ENCODE measurements around the gene NFKBIE.
"Not testable (repeated sequence)": the region's sequence is repeated elsewhere in the genome, so short reads cannot be mapped to it uniquely, and the experiment has no call there.

The NFKBIE gene

GRCh38 chr6:44237813-44238433 lies 27.4 kb downstream of the NFKBIE start:
- H3K27me3 ChIP-seq (ENCODE audit: control insufficient read depth in 1 of 2, insufficient read depth in 2 of 2, low read length in 2 of 2), result no peaks in the 10 kb centered on the region
- peak overlapping the region; percentile 97 for H3K27ac ChIP-seq (ENCODE audit: low read length)
- H3K9me3 ChIP-seq (ENCODE audit: control insufficient read depth in 2 of 2, low read length in 2 of 2), result no peaks in the 10 kb centered on the region
- H3K9ac ChIP-seq (ENCODE audit: low read length in 2 of 2), result peak overlapping the region; percentile 80 to 85
- H3K4me1 ChIP-seq (ENCODE audit: control insufficient read depth, insufficient read depth, low read length), result peaks cover 50% of the 10 kb centered on the region
- H3K36me3 ChIP-seq (ENCODE audit: control insufficient read depth in 2 of 2, insufficient read depth in 2 of 2, low read length in 2 of 2), result peaks cover under 1 to 8% of the 10 kb centered on the region in 2 donors
- H3K4me3 ChIP-seq (ENCODE audit: low read length in 2 of 2), result peak overlapping the region; percentile 79 to 84

DNA sequence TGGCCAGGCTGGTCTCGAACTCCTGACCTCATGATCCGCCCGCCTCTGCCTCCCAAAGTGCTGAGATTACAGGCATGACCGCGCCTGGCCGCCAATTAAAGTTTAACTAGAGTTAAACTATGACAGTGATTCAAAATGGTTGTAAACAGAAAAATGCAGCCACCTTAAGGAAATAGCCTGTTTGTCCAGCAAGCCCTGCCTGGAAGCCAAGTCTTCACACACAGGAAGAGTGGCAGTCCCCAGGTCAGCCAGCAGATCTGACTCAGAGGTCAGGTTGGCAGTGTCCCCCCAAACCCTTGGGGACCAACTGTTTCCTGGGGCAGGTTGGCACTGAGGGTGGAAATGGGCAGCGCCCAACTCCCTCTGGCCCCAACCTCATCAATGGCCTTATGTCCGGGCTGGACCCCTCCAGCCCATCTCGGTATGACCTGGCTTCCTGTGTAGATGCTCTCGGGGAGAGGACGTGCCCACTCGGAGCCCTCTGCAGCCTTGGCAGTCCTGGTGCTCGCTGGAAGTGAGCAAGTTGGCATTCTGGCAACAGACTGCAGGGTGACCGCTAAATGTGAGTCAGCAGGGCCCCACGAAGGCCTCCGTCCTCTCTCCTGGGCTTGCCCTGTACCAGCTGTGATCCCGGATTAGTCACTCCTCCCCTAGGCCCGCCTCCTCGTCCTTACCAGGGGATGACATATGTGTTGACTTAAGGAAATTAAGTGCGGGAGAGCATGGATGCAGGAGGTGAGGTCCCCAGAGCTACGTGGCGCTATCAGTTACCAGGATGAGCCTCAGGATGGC lies 28.1 kb downstream of the NFKBIE start:
- peak overlapping the region; percentile 80 to 85 for H3K9ac ChIP-seq (ENCODE audit: low read length in 2 of 2)
- peaks cover 57% of the 10 kb centered on the region for H3K4me1 ChIP-seq (ENCODE audit: control insufficient read depth, insufficient read depth, low read length)
- H3K27ac ChIP-seq (ENCODE audit: low read length), result peak overlapping the region; percentile 97
- peaks cover 7 to 13% of the 10 kb centered on the region in 2 donors for H3K36me3 ChIP-seq (ENCODE audit: control insufficient read depth in 2 of 2, insufficient read depth in 2 of 2, low read length in 2 of 2)
- peak overlapping the region; percentile 79 to 84 for H3K4me3 ChIP-seq (ENCODE audit: low read length in 2 of 2)
- no peaks in the 10 kb centered on the region for H3K27me3 ChIP-seq (ENCODE audit: control insufficient read depth in 1 of 2, insufficient read depth in 2 of 2, low read length in 2 of 2)
- H3K9me3 ChIP-seq (ENCODE audit: control insufficient read depth in 2 of 2, low read length in 2 of 2), result no peaks in the 10 kb centered on the region

GRCh38 chr6:44235891-44236516 lies 29.3 kb downstream of the NFKBIE start:
- Histone ChIP-seq H3K4me3 (ENCODE audit: low read length in 2 of 2) (no peak overlapping the region), H3K9ac (ENCODE audit: low read length in 2 of 2) (peak overlapping the region in 1 of 2 donors; percentile 42), H3K27me3 (ENCODE audit: control insufficient read depth in 1 of 2, insufficient read depth in 2 of 2, low read length in 2 of 2) (no peaks in the 10 kb centered on the region), H3K9me3 (ENCODE audit: control insufficient read depth in 2 of 2, low read length in 2 of 2) (no peaks in the 10 kb centered on the region), H3K4me1 (ENCODE audit: control insufficient read depth, insufficient read depth, low read length) (peaks cover 69% of the 10 kb centered on the region), H3K27ac (ENCODE audit: low read length) (peak overlapping the region; percentile 97), H3K36me3 (ENCODE audit: control insufficient read depth in 2 of 2, insufficient read depth in 2 of 2, low read length in 2 of 2) (peaks cover 12 to 22% of the 10 kb centered on the region in 2 donors)

DNA sequence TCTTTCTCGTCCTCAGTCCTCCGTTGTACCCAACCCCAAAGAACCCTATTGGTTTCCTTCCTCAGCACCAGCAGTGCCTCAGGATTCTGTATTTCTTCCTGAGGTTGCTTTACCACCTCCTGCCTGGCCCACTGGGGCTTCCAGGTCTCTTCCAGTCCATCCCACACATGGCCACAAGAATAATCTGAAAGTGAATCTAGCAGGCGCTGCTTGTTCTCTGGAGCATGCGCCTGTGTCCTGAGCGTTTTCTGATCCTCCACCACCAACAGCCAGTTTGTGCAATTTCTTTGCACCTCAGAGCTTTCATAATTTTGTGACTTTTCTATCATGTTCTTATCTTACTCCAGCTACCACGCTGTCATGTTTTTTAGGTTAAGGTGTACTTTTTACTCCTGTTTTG lies 30.1 kb downstream of the NFKBIE start:
- Histone ChIP-seq H3K36me3 (ENCODE audit: control insufficient read depth in 2 of 2, insufficient read depth in 2 of 2, low read length in 2 of 2) (peaks cover 14 to 26% of the 10 kb centered on the region in 2 donors), H3K4me1 (ENCODE audit: control insufficient read depth, insufficient read depth, low read length) (peaks cover 76% of the 10 kb centered on the region), H3K27me3 (ENCODE audit: control insufficient read depth in 1 of 2, insufficient read depth in 2 of 2, low read length in 2 of 2) (no peaks in the 10 kb centered on the region), H3K27ac (ENCODE audit: low read length) (peak overlapping the region; percentile 97), H3K9ac (ENCODE audit: low read length in 2 of 2) (peak overlapping the region; percentile 42 to 68), H3K4me3 (ENCODE audit: low read length in 2 of 2) (peak overlapping the region in 1 of 2 donors; percentile 52), H3K9me3 (ENCODE audit: control insufficient read depth in 2 of 2, low read length in 2 of 2) (no peaks in the 10 kb centered on the region)

DNA sequence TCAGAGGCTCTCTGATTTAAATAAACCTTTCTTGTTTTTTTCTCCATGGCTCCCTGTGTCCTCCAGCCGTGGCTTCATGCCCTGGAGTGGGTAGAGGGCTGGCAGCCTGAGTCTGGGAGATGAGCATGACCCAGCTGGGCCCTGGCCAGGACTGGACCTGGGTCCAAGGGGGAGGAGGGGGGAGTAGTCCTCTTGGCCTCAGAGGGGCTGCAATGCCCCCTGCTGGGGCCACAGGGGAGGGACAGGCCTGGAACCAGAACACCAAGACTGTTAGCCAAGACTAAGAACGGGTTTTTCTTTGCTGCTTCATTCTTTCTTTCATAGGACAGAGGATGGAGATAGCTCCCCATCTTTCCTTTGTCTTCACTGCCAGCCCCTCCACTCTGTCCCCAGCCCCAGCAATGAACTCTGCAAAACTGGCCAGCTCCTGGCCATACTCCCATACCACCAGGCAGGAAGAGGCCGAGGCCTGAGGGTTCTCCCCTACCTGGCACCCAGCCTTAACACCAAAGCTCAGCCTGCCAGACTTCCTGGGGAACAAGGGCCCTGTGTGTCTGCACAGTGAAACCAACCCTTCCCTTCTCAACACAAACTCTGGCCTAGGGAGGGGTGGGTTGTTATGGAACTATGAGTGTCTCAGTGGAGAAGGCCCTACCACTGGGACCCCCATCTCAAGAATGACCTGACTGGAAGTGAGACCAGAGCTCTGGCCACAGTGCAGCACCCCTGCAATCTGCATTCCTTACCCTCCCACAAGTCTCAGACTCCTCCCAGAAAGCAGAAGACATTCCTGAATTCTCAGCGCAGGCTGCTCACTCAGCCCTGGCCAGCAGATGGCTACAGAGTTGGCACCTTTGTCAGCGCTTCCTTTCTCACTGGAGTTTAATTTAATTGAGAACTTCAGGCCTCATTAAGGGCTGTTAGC lies 31.0 kb downstream of the NFKBIE start:
- Histone ChIP-seq H3K9ac (ENCODE audit: low read length in 2 of 2) (peak overlapping the region; percentile 42 to 68), H3K27ac (ENCODE audit: low read length) (peak overlapping the region; percentile 97), H3K36me3 (ENCODE audit: control insufficient read depth in 2 of 2, insufficient read depth in 2 of 2, low read length in 2 of 2) (peaks cover 22 to 34% of the 10 kb centered on the region in 2 donors), H3K4me3 (ENCODE audit: low read length in 2 of 2) (peak overlapping the region; percentile 18 to 52), H3K9me3 (ENCODE audit: control insufficient read depth in 2 of 2, low read length in 2 of 2) (no peaks in the 10 kb centered on the region), H3K27me3 (ENCODE audit: control insufficient read depth in 1 of 2, insufficient read depth in 2 of 2, low read length in 2 of 2) (no peaks in the 10 kb centered on the region), H3K4me1 (ENCODE audit: control insufficient read depth, insufficient read depth, low read length) (peaks cover 85% of the 10 kb centered on the region)

GRCh38 chr6:44233567-44234100 lies 31.7 kb downstream of the NFKBIE start:
- H3K36me3 ChIP-seq (ENCODE audit: control insufficient read depth in 2 of 2, insufficient read depth in 2 of 2, low read length in 2 of 2), result peaks cover 22 to 38% of the 10 kb centered on the region in 2 donors
- no peaks in the 10 kb centered on the region for H3K9me3 ChIP-seq (ENCODE audit: control insufficient read depth in 2 of 2, low read length in 2 of 2)
- peaks cover 91% of the 10 kb centered on the region for H3K4me1 ChIP-seq (ENCODE audit: control insufficient read depth, insufficient read depth, low read length)
- peak overlapping the region; percentile 49 to 58 for H3K9ac ChIP-seq (ENCODE audit: low read length in 2 of 2)
- H3K27me3 ChIP-seq (ENCODE audit: control insufficient read depth in 1 of 2, insufficient read depth in 2 of 2, low read length in 2 of 2), result no peaks in the 10 kb centered on the region
- peak overlapping the region; percentile 97 for H3K27ac ChIP-seq (ENCODE audit: low read length)
- peak overlapping the region; percentile 32 to 35 for H3K4me3 ChIP-seq (ENCODE audit: low read length in 2 of 2)

DNA sequence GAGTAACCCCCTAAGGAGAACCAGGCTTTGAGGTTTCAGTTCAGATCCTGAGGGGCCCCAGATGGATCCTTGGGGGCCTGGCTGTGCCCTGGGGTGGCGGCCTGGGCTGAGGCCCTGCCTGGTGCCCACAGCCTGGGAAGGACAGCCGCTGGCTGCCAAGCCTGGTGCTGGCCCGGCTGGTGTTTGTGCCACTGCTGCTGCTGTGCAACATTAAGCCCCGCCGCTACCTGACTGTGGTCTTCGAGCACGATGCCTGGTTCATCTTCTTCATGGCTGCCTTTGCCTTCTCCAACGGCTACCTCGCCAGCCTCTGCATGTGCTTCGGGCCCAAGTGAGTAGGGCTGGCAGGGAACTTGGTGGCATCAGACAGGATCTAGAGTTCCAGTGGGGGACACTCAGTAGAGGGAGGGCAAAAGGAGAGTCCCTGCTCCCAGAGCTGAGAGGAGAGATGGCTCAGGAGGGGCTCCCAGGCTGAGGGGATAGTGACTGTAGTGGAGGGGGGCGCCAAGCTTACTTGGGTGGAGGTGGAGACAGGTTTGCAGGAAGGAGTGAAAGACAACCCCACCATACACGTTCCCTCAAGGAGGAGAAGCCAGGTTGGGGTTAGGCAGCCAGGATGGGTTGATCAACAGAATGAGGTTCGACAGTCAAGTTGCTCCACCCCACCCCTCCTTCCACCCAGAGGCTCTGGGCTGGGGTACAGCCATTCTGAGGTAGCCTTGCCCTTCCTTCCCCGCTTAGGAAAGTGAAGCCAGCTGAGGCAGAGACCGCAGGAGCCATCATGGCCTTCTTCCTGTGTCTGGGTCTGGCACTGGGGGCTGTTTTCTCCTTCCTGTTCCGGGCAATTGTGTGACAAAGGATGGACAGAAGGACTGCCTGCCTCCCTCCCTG lies 32.4 kb downstream of the NFKBIE start:
- H3K4me3 ChIP-seq (ENCODE audit: low read length in 2 of 2), result peak overlapping the region; percentile 32 to 40
- H3K9me3 ChIP-seq (ENCODE audit: control insufficient read depth in 2 of 2, low read length in 2 of 2), result no peaks in the 10 kb centered on the region
- peaks cover 94% of the 10 kb centered on the region for H3K4me1 ChIP-seq (ENCODE audit: control insufficient read depth, insufficient read depth, low read length)
- H3K36me3 ChIP-seq (ENCODE audit: control insufficient read depth in 2 of 2, insufficient read depth in 2 of 2, low read length in 2 of 2), result peaks cover 22 to 38% of the 10 kb centered on the region in 2 donors
- H3K27ac ChIP-seq (ENCODE audit: low read length), result peak overlapping the region; percentile 97
- H3K9ac ChIP-seq (ENCODE audit: low read length in 2 of 2), result peak overlapping the region; percentile 49 to 58
- H3K27me3 ChIP-seq (ENCODE audit: control insufficient read depth in 1 of 2, insufficient read depth in 2 of 2, low read length in 2 of 2), result no peaks in the 10 kb centered on the region

DNA sequence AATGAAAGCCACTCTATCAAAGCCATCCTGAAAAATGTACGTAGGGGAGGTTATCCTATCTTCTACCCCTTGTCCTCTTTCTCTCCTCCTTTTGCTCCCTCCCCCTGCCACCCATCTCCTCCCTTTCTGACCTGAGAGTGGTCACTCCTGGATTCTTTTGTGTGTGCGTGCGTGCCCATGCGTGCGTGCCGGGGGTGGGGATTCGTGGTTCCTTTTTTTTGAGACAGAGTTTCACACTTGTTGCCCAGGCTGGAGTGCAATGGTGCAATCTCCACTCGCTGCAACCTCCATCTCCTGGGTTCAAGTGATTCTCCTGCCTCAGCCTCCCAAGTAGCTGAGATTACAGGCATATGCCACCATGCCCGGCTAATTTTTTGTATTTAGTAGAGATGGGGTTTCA lies 33.9 kb downstream of the NFKBIE start:
- H3K36me3 ChIP-seq (ENCODE audit: control insufficient read depth in 2 of 2, insufficient read depth in 2 of 2, low read length in 2 of 2), result peaks cover 22 to 38% of the 10 kb centered on the region in 2 donors
- H3K4me1 ChIP-seq (ENCODE audit: control insufficient read depth, insufficient read depth, low read length), result peaks cover 99% of the 10 kb centered on the region
- peak overlapping the region; percentile 97 for H3K27ac ChIP-seq (ENCODE audit: low read length)

GRCh38 chr6:44230034-44230675 lies 35.2 kb downstream of the NFKBIE start:
- H3K9ac ChIP-seq (ENCODE audit: low read length in 2 of 2), result peak overlapping the region in 1 of 2 donors; percentile 8
- no peaks in the 10 kb centered on the region for H3K27me3 ChIP-seq (ENCODE audit: control insufficient read depth in 1 of 2, insufficient read depth in 2 of 2, low read length in 2 of 2)
- peaks cover 22 to 32% of the 10 kb centered on the region in 2 donors for H3K36me3 ChIP-seq (ENCODE audit: control insufficient read depth in 2 of 2, insufficient read depth in 2 of 2, low read length in 2 of 2)
- peak overlapping the region in 1 of 2 donors; percentile 8 for H3K4me3 ChIP-seq (ENCODE audit: low read length in 2 of 2)
- H3K9me3 ChIP-seq (ENCODE audit: control insufficient read depth in 2 of 2, low read length in 2 of 2), result no peaks in the 10 kb centered on the region
- H3K27ac ChIP-seq (ENCODE audit: low read length), result peak overlapping the region; percentile 97
- H3K4me1 ChIP-seq (ENCODE audit: control insufficient read depth, insufficient read depth, low read length), result peaks cover 98% of the 10 kb centered on the region

More for the DNA sequence above, 33.9 kb downstream of the NFKBIE start:
- not testable (repeated sequence) for H3K9me3 ChIP-seq (ENCODE audit: control insufficient read depth in 2 of 2, low read length in 2 of 2); H3K9ac ChIP-seq (ENCODE audit: low read length in 2 of 2); H3K27me3 ChIP-seq (ENCODE audit: control insufficient read depth in 1 of 2, insufficient read depth in 2 of 2, low read length in 2 of 2); H3K4me3 ChIP-seq (ENCODE audit: low read length in 2 of 2)

Measured in stomach smooth muscle (tissue), 2 donors.